NCI-H510A (cell line): ENCODE data around the gene RNF25.
A peak's percentile ranks its signal among the peaks of the same experiment; 100 is the strongest.

Experiments
- DNase-seq: peaks from one replicate; lab custom pipeline; 2025; lab: John Stamatoyannopoulos, UW

Gene RNF25, protein sequence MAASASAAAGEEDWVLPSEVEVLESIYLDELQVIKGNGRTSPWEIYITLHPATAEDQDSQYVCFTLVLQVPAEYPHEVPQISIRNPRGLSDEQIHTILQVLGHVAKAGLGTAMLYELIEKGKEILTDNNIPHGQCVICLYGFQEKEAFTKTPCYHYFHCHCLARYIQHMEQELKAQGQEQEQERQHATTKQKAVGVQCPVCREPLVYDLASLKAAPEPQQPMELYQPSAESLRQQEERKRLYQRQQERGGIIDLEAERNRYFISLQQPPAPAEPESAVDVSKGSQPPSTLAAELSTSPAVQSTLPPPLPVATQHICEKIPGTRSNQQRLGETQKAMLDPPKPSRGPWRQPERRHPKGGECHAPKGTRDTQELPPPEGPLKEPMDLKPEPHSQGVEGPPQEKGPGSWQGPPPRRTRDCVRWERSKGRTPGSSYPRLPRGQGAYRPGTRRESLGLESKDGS

DNA sequence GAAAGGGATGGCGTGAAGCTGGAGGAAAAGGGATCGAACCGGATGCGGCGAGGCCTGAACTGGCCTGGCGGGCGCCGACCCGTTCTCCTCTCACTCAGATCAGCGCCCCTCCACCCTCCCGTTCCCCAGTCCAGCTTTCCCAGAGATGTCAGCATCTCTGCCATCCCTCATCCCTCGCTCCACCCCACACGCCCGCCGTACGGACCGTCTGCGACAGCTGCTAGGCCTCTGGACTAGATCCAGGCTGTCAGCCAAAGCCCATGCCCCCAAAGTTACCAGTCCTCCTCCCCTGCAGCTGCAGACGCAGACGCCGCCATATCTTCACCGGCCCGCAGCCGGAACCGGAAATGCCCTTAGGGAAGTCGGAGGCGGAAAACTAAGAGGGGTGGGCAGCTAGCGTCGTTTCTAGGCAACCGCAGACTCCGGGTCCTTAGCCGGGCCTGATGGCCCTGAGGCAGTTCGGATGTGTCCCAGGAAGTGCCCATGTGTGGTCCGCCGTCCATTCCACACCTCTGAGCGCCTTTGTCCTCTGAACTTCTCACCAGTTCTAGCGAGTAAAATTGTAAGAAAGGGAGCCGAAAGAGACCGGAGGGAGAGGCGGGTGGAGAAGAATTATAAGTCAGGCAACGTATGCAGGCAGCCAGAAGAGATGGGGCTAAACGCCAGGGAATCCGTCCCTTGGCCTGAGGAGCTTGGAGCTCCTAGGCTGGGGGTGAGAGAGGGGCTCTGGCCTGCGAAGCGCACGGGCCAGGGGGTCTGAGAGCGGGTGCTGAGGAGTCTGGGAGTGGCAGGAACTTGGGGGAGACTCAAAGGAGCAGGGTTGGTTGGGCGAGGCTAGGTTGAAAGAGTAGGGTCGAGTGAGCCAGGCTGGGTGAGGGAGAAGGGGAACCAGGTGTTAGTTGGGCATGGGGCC, at the start of gene RNF25, which contains the start of gene STK36:
RNF25 (minus strand) TSS at position 349 of the 913 bp plus-strand sequence; CDS start at position 317, 32 bp downstream.
STK36 (plus strand) TSS at position 433 of the 913 bp plus-strand sequence. CDS start 744 bp downstream, outside the sequence.
- peak; percentile 89 for DNase-seq

DNA sequence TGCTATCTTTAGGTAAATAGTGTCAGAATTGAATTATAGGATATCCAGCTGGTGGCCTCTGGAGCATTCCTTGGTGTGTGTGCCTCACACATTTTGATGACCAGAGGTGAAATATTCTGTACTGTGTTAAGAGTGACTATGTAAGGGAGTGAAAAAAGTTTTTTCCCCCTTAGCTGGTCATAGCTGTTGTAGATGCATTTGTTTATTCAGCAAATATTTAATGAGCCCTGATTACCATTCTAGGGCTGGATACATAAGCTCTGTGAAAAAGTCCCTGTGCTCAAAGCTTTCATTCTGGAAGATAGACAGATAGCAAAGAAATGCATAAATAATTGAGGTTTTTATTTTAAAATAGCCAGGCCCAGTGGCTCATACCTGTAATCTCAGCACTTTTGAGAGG, 49.7 kb upstream of the RNF25 start:
- no peak for DNase-seq

DNA sequence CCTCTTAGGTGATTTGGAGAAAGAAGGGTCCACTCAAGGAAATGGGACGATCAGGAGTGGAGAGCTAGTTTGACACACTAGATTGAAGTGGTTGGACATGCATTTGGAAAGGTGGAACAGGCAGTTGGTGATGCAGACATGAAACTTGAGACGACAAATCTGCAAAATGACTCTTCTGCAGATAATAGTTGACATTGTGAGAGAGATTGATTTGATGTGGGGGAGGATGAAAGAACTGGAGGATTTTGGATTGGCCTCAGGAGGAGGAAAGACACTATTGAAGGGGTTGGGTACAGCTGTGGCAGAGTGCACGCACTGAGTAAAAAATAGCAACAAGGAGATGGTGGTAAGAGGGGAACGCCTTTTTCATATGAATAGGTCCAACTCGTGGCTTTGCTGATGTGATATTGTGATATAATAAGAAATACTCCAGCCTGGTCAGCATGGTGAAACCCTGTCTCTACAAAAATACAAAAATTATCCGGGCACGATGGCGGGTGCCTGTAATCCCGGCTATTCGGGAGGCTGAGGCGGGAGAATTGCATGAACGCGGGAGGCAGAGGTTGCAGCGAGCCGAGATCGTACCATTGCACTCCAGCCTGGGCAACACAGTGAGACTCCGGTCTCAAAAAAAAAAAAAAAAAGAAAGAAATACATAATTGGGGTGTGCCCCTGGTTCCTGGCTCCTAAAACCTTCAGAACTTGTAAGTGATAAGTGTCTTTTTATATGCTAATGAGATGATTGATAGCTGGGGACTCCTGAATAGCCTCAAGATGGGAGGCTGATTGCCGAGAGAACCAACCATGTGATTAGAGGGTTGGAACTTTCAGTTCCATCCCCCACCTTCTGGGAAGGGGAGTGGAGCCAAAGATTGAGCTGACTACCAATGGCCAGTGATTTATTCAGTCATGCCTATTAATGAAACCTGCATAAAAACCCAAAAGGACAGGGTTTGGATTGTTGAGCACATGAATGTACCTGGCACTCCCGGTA, 48.5 kb upstream of the RNF25 start:
- no peak for DNase-seq

DNA sequence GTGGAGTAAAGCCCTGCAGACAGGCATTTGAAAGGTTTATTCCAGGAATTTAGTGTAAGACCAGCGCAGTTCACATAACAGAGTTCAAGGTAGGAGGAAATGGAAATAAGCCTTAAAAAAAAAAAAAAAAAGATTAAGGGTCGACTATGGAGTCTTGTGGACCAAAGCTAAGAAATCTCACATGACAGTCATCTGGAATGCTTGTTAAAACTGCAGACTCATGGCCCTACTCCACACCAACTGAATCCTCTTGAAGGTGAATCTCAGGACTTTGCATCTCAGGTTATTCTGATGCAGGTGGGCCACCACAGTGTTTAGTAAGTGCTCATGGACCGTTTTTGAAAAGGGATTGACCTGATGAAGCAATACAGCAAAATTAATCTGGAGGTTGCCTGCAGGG, 47.7 kb upstream of the RNF25 start:
- no peak for DNase-seq

DNA sequence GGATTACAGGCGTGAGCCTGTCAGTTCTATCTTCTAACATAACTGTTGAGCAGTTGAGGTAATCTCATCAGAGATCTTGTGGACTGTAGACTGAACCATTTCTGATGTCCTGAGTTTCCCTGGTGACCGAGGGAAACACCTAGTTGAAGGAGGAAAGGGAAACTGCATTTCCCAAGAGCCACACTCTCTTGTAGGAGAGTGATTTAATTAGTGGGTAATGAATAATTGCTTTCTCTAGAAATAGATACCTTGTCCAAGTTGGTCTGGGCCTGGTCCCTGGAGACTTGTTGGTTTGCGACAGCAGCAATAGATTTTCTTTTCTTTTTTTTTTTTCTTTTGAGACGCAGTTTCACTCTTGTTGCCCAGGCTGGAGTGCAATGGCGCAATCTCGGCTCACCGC, 46.3 kb upstream of the RNF25 start:
- no peak for DNase-seq

DNA sequence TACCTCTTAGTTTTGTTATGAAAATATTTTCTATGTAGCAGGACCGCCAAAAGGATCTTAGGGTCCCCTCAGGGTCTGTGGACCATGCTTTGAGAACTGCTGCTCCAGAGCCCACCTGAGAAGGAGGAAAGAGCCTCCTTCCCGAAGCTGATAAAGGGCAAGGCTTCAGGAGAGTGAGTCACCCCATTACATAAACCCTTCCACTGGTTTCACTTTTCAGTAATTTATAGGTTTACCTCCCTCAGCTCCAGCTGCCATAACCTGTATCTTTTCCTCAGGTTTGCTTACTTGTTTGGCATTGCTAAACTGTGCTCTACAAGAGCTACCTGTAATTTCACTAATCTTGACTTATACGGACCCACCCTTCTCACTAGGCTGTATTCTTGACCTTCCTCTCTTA, 45.5 kb upstream of the RNF25 start:
- DNase-seq: no peak

DNA sequence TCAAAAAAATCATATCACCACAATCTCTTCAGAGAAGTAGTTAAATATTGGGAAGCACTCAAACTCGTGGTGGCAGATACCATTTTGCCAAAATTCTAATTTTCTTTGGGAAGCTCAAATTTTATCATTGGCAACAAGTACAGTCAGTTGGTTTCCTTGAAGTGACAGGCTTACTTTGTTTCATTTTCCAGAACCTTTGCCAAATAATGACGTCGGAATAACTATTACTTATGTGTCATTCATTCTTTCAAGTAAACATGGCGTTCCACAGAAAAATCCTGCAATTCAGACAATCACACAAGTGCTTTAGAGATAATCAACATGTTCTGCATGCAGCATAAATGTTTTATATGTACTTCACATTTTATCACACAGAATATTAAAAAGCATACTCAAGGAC, 44.3 kb upstream of the RNF25 start:
- no peak for DNase-seq

DNA sequence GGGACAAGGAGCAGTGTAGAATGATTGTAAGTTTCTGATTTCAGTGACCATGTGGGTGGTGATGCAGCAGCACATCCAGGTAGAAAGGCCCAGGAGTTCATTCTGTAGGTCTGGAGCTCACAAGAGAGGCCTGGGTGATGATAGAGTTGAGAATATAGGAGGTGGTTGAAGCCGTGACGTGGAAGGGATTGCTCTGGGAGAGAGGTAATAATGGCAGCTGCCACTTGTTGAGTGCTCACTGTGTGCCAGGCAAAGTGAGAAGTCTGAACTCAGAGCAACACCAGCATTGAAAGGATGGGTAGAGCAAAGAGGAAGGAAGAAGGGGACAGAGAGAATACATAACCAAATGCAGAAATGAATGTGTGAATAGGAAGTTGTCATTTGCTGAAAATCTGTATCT, 42.1 kb upstream of the RNF25 start:
- no peak for DNase-seq

DNA sequence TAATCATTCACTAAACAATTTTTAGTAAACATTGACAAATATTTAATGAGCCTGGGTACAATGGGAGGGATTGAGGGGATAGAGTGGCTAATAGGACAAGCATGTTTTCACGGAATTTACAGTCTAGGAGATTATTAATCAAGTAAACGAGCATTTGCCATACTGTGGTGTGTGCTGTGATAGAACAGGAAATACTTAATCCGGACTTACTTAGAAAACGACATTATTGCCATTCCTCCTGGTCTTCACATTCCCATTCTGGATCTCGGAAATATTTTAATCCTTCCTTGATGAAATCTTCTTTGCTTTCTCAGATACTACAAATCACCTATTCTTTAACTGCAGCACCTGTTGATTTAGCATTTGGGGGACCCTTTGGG, 39.7 kb upstream of the RNF25 start:
- DNase-seq: no peak

DNA sequence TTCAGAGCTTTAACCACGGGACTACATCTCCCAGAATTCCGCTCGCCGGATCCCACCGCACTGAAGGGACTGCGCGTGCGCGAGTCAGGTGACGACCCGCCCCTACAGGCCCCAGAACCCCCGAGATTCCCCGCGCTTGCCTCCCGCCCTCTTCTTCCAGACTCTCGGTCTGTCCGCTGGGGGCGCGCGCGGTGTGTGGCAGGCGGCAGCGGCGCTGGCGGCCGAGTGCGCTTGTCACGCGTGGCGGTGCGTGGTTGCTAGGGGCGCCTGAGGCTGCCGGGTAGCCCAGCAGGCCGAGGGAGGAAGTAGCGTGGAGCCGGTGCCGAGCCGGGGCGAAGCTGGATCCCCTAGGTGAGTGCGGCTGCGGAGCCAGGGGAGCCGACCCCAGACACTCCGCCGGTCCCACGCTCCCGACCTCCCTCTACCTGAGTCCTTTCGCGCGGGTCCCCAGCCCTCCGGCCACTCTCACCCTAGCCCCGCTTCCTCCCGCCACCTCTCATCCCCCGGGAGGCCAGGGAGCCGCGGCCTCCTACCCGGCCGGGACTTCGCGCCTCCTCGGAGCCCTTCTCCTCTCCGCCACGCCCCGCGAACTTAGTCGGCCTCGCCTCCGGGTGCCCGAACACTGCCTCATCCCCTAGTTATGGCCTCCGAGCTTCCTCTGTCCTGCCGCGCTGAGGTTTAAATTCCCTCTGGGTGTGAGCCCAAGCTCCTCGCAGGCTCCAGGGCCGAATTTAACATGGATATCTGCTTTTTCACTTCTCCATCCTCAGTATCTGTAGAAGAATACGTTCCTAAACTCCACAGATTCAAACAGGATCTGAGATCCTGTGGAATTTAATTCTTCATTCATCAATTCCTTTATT, 39.1 kb upstream of the RNF25 start, which contains the start of gene TTLL4:
TTLL4 (plus strand) TSS at position 149 of the 863 bp plus-strand sequence. CDS start 26,842 bp downstream, outside the sequence.
- peak; percentile 93 for DNase-seq

DNA sequence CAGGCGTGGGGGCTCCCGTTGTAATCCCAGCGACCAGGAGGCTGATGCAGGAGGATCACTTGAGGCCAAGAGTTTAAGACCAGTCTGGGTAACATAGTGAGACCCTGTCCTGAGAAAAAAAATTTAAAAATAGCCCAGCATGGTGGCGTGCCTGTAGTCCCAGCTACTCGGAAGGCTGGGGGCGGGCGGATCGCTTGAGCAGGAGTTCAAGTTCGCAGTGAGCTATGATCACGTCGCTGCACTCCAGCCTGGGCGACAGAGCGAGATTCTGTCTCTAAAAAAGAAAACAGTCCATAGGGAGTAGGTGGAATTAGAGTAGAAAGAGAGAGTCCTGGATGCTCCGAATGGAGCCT, 38.5 kb upstream of the RNF25 start:
- DNase-seq: no peak

DNA sequence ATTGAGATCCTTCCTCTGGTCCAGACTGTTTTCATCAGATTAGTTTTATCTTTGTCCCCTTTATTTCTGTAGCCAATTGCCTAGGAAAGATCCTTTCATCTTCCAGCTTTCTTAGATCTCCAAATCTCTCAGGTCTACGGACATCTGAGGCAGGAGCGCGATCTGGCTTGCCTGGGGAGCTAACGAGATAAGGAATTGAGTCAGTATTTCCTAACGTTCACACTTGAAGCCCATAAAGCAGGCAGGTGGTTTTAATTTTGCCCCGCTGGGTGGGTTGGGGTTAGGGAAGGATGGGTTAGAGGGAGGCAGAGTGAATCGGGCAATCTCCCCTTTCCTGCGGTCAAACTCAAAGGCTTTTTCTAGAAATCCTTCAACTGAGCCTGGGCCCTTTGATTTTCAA, 38.1 kb upstream of the RNF25 start:
- no peak for DNase-seq

DNA sequence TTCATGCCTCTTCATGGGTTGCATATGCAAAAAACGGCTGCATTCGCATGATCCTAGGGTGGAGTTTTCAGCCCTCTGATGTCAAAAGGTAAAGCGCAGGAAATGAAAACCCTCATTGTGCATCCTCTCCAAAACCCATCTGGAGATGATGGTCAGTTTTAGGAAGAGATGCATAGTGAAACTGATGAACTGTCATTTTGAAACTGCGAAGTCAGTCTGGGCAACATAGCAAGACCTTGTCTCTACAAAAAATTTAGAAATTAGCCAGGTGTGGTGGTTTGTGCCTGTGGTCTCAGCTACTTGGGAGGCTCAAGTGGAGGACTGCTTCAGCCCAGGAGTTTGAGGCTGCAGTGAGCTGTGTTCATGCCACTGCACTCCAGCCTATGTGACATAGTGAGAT, 36.3 kb upstream of the RNF25 start:
- DNase-seq: no peak

DNA sequence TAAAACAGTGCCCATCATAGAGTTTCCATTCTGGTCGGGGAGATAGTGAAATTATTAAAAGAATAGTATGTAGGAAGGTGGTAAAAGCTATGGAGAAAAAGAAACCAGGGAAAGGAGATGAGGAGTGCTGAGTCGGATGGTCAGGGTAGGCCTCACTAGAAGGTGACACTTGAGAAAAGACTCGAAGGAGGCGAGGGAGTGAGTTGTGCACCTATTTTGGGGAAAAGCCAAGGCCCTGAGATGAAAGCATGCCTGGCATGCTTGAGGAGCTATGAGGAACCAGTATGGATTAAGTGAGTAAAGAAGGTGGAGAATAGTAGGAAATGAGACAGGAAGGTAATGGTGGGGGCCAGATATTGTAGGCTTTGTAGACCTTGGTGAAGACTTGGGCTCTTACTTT, 31.5 kb upstream of the RNF25 start:
- no peak for DNase-seq

DNA sequence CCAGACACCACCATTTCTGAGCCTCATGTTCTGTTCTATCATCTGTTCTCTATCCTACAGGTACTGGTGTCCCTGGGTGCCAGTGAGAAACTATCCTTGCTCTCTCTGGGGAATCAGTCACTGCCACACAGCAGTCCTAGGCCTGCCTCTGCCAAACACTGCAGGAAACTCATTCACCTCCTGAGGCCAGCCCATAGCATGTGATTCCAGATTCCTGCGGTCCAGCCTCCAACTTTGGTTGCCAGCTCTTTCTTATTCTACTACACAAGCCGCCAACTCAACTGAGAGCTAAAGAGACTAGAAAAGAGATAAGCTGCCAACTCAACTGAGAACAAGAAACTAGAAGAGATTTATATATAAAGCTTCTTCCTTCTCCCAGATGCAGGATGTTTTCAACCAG, 30.0 kb upstream of the RNF25 start:
- DNase-seq: no peak

DNA sequence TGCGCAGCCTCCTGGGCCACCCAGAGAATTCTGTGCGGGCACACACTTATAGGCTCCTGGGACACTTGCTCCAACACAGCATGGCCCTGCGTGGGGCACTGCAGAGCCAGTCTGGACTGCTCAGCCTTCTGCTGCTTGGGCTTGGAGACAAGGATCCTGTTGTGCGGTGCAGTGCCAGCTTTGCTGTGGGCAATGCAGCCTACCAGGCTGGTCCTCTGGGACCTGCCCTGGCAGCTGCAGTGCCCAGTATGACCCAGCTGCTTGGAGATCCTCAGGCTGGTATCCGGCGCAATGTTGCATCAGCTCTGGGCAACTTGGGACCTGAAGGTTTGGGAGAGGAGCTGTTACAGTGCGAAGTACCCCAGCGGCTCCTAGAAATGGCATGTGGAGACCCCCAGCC, 27.1 kb upstream of the RNF25 start:
- no peak for DNase-seq

DNA sequence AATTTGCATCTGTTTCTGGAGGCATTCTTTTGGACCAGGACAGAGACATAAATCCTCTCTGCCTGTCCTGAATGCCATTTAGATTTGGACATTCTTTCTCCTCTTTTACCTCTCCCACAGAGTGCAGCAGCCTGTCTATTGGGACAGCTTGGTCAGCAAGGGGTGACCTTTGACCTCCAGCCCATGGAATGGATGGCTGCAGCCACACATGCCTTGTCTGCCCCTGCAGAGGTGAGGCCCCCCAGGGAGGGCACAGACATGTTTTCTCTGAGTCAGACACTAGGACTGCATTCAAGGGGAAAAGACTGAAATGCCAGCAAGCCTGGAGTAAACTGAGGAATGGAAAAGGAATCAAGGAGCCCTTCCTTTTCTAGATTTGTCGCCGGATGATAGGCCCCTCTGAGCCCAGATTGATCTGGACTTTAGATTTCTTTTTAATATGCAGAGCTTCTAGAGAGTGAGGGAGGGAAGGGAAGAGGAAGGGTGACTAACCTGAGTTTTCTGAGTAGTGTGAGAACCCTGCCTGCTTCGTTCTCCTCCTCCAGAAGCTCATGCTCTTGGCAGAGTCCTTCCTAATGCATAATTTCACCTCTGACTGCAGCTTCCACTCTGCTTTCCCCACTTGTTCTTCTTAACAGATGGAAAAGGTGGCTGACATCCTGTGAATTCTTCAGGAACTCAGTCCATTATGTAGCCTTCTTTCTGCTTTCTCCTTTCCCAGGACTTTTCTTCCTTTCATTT, 22.8 kb upstream of the RNF25 start:
- no peak for DNase-seq

DNA sequence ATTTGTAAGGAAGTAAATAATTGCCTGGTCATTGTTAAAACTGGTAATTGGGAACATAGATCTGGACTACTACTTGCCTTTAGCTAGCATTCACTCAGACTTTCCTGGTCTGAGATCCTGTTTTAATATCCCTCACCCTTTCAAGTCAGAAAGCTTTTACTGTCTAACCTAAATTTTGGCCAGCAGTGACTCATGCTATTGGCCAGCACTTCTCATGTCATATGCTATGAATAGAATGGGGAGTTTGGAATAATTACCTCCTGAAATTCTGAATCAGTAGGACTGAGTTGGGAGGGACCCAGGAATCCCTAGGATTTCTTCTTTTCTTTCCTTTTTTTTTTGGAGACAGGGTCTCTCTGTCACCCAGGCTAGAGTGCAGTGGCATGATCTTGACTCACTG, 19.4 kb upstream of the RNF25 start:
- DNase-seq: no peak

DNA sequence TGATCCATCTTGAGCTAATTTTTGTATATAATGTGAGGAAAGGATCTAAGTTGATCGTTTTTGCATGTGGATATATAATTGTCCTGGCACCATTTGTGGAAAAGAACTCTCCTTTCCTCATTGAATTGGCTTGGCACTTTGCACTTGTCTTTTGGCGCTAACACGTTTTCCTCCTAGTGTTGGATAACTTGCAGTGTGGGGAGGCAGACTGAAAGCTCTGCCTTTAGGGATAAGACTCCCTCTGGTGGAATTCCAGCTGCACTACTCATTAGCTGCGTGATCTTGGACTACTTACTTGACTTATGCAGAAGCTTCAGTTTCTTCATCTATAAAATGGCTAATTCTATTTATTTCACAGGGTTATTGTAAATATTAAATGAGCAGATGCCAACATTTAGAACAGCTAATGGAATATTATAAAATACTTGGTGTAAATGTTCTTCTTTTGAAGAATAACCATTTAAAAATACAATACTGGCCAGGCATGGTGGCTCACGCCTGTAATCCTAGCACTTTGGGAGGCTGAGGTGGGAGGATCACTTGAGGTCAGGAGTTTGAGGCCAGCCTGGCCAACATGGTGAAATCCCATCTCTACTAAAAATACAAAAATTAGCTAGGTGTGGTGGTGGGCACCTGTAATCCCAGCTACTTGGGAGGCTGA, 15.7 kb upstream of the RNF25 start:
- peak; percentile 18 for DNase-seq
